Measurements from ENCODE around the gene FLRT2. TPM values are rescaled to one million over a fixed set of nuclear protein-coding genes. Genes with fewer than 3 reads are reported as not detected.

Gene FLRT2
- total RNA-seq, 1 experiment from 2014 or later: 0.17 TPM

- H3K9ac ChIP-seq (ENCODE audit: low read length): no peak overlapping the region
- DNase-seq (ENCODE audit: low read depth, low spot score): no peak
- H3K27me3 ChIP-seq (ENCODE audit: insufficient read depth, low read length): no peaks in the 10 kb centered on the region
- no peaks in the 10 kb centered on the region for H3K36me3 ChIP-seq (ENCODE audit: control insufficient read depth in 1 of 2, insufficient read depth in 2 of 2, low read length in 2 of 2)
- peaks cover 4 to 38% of the 10 kb centered on the region in 2 experiments; a peak in 2 of 4 replicates for H3K9me3 ChIP-seq (ENCODE audit: control insufficient read depth in 1 of 2, insufficient read depth in 1 of 2, low read depth in 1 of 2, low read length in 2 of 2)
- no peak for ATAC-seq
- BruUV-seq (replicated peaks): no TSS peak
- TF ChIP-seq SP1 (IDR thresholded peaks at IDR 0.05; ENCODE audit: low read depth) (no peak), TCF7L2 (IDR thresholded peaks at IDR 0.05; ENCODE audit: borderline replicate concordance, extremely low read depth, insufficient read depth, insufficient read length) (no peak), CBX3 (IDR thresholded peaks at IDR 0.05; ENCODE audit: low read depth) (no peak), JUND (IDR thresholded peaks at IDR 0.05) (no peak), EZH2 (IDR thresholded peaks at IDR 0.05) (no peak), SRF (IDR thresholded peaks at IDR 0.05; ENCODE audit: low read depth) (no peak), YY1 (IDR thresholded peaks at IDR 0.05; ENCODE audit: extremely low read depth, insufficient replicate concordance, low read depth, low read length) (no peak), CTCF (IDR thresholded peaks at IDR 0.05 in 2 of 3, conservative IDR thresholded peaks at IDR 0.05 in 1 of 3; ENCODE audit: borderline replicate concordance in 1 of 3, insufficient read depth in 1 of 3, low read depth in 2 of 3, low read length in 2 of 3) (no peak)
- H4K20me1 ChIP-seq (ENCODE audit: insufficient read depth): no peaks in the 10 kb centered on the region
- no peak overlapping the region for H3K4me3 ChIP-seq (replicated peaks in 1 of 2; ENCODE audit: low read depth in 1 of 2, low read length in 2 of 2)
- no peak overlapping the region for H2AFZ ChIP-seq (ENCODE audit: low read depth, low read length, poor library complexity, severe bottlenecking)
- ChIA-PET POLR2A (no interaction called here), CTCF (no interaction called here), RAD21 (ENCODE audit: low non-redundant PET in 1 of 2, low total read pairs in 2 of 2, uncharacterized antibody in 2 of 2, unreplicated experiment in 2 of 2) (no interaction called here)
- intact Hi-C loops (cut with micrococcal nuclease): no loop called here
- H3K79me2 ChIP-seq (ENCODE audit: insufficient read depth, low read length): no peaks in the 10 kb centered on the region
- no peaks in the 10 kb centered on the region for H3K4me1 ChIP-seq (ENCODE audit: control insufficient read depth in 1 of 2, insufficient read depth in 2 of 2, low read length in 2 of 2)
- H3K27ac ChIP-seq (ENCODE audit: low read depth, low read length): no peak overlapping the region
- no peaks in the 10 kb centered on the region for H3K9me2 ChIP-seq (ENCODE audit: insufficient read depth)
- H3K4me2 ChIP-seq (ENCODE audit: low read length): no peak overlapping the region
Measured at GRCh38 chr14:85482552-85482951, 47.4 kb upstream of the FLRT2 start.

- TF ChIP-seq POLR2AphosphoS5 (IDR thresholded peaks at IDR 0.05; ENCODE audit: low read depth, low read length): no peak
- TF ChIP-seq, protein P1, sequence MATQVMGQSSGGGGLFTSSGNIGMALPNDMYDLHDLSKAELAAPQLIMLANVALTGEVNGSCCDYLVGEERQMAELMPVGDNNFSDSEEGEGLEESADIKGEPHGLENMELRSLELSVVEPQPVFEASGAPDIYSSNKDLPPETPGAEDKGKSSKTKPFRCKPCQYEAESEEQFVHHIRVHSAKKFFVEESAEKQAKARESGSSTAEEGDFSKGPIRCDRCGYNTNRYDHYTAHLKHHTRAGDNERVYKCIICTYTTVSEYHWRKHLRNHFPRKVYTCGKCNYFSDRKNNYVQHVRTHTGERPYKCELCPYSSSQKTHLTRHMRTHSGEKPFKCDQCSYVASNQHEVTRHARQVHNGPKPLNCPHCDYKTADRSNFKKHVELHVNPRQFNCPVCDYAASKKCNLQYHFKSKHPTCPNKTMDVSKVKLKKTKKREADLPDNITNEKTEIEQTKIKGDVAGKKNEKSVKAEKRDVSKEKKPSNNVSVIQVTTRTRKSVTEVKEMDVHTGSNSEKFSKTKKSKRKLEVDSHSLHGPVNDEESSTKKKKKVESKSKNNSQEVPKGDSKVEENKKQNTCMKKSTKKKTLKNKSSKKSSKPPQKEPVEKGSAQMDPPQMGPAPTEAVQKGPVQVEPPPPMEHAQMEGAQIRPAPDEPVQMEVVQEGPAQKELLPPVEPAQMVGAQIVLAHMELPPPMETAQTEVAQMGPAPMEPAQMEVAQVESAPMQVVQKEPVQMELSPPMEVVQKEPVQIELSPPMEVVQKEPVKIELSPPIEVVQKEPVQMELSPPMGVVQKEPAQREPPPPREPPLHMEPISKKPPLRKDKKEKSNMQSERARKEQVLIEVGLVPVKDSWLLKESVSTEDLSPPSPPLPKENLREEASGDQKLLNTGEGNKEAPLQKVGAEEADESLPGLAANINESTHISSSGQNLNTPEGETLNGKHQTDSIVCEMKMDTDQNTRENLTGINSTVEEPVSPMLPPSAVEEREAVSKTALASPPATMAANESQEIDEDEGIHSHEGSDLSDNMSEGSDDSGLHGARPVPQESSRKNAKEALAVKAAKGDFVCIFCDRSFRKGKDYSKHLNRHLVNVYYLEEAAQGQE (IDR thresholded peaks at IDR 0.05; ENCODE audit: low read depth): no peak
- TF ChIP-seq CTCF (IDR thresholded peaks at IDR 0.05 in 2 of 3, conservative IDR thresholded peaks at IDR 0.05 in 1 of 3; ENCODE audit: borderline replicate concordance in 1 of 3, insufficient read depth in 1 of 3, low read depth in 2 of 3, low read length in 2 of 3): no peak
- TF ChIP-seq EGR1 (IDR thresholded peaks at IDR 0.05; ENCODE audit: low read depth): no peak
- CTCF ChIA-PET: no interaction called here
- H3K36me3 ChIP-seq (ENCODE audit: control insufficient read depth in 1 of 2, insufficient read depth in 2 of 2, low read length in 2 of 2): no peaks in the 10 kb centered on the region
Measured at GRCh38 chr14:85483037-85483436, 46.9 kb upstream of the FLRT2 start.

More at GRCh38 chr14:85483037-85483436, 46.9 kb upstream of the FLRT2 start:
- Histone ChIP-seq H3K27ac (ENCODE audit: low read depth, low read length) (no peak overlapping the region), H3K4me3 (replicated peaks in 1 of 2; ENCODE audit: low read depth in 1 of 2, low read length in 2 of 2) (no peak overlapping the region), H3K9me2 (ENCODE audit: insufficient read depth) (no peaks in the 10 kb centered on the region), H3K9me3 (ENCODE audit: control insufficient read depth in 1 of 2, insufficient read depth in 1 of 2, low read depth in 1 of 2, low read length in 2 of 2) (peaks cover 4 to 38% of the 10 kb centered on the region in 2 experiments; a peak in 2 of 4 replicates), H3K79me2 (ENCODE audit: insufficient read depth, low read length) (no peaks in the 10 kb centered on the region), H3K9ac (ENCODE audit: low read length) (no peak overlapping the region), H4K20me1 (ENCODE audit: insufficient read depth) (no peaks in the 10 kb centered on the region), H3K4me1 (ENCODE audit: control insufficient read depth in 1 of 2, insufficient read depth in 2 of 2, low read length in 2 of 2) (no peaks in the 10 kb centered on the region), H3K4me2 (ENCODE audit: low read length) (no peak overlapping the region), H2AFZ (ENCODE audit: low read depth, low read length, poor library complexity, severe bottlenecking) (no peak overlapping the region), H3K27me3 (ENCODE audit: insufficient read depth, low read length) (no peaks in the 10 kb centered on the region)
- ChIA-PET RAD21 (ENCODE audit: low non-redundant PET in 1 of 2, low total read pairs in 2 of 2, uncharacterized antibody in 2 of 2, unreplicated experiment in 2 of 2) (no interaction called here), POLR2A (no interaction called here)
- DNase-seq (ENCODE audit: low read depth, low spot score) (no peak), ATAC-seq (no peak)
- no TSS peak for BruUV-seq (replicated peaks)
- intact Hi-C loops (cut with micrococcal nuclease): no loop called here

Measured in HCT116 (cell line).